NAMALWA (cell line): ENCODE data around the gene APOLD1.

Experiments used
- DNase-seq: peaks from one replicate; pipeline ENCODE4 v3.0.0-alpha.2; 2015; ENCODE audit warnings: low spot score

Gene APOLD1

GRCh38 chr12:12839873-12840579 is 54.6 kb downstream of the APOLD1 start:
- DNase-seq = no peak

- DNase-seq = no peak
These were observed 55.1 kb downstream of the APOLD1 start for GRCh38 chr12:12840580-12840899.
